Amniotic stem cell (primary cell): ENCODE data around the gene IRAK1BP1.
"Not testable (repeated sequence)": the region's sequence is repeated elsewhere in the genome, so short reads cannot be mapped to it uniquely, and the experiment has no call there.

Experiments used
- DNase-seq: peaks from one replicate; lab custom pipeline; 2025; lab: John Stamatoyannopoulos, UW

IRAK1BP1 gene, protein sequence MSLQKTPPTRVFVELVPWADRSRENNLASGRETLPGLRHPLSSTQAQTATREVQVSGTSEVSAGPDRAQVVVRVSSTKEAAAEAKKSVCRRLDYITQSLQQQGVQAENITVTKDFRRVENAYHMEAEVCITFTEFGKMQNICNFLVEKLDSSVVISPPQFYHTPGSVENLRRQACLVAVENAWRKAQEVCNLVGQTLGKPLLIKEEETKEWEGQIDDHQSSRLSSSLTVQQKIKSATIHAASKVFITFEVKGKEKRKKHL

GRCh38 chr6:78867370-78868040, at the start of gene IRAK1BP1:
Gene IRAK1BP1 (plus strand): TSS chr6:78867551. CDS start chr6:78867577, 26 bp downstream.
- peak; percentile 54 for DNase-seq

GRCh38 chr6:78824045-78824444, 43.3 kb upstream of the IRAK1BP1 start:
- DNase-seq, result no peak

- no peak for DNase-seq
Observed at GRCh38 chr6:78829407-78829806, 37.9 kb upstream of the IRAK1BP1 start.

DNA sequence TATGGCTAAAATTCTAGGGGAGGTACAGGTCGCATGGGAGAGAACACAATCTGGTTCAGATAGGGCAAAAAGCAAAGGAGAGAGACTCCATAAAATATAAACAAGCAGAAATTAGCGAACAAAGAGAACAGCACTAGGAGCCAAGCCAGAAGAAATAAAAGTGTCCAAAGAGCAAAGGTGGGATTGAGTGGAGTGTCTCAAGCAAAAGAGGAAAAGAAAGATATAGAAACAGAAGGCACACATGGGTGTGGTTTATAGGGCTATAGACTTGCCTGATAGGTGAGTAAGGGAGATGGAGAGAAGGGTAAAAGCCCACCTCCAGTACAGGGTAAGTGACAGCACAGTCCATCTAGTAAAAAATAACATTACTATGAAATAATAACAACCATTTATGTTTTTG, 36.5 kb upstream of the IRAK1BP1 start:
- DNase-seq, result no peak

DNA sequence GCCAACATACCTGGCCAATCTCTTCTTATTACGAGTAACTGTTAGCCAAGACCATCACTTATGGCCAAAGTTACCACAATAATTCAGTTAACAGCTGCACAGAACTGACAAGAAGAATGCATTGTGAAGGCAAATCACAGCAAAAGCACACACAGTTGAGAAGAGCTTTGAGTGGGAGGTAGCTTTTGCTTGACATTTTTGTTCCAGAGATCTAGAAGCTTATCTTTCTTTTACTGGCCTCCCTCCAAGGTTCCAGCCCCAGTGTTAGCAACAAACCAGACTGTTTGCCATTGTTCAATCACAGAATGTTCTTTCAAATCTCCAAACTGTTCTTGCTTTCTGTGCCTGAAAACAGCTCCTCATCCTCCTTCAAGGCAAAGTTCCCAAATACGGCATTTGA, 35.9 kb upstream of the IRAK1BP1 start:
- DNase-seq, result no peak

DNA sequence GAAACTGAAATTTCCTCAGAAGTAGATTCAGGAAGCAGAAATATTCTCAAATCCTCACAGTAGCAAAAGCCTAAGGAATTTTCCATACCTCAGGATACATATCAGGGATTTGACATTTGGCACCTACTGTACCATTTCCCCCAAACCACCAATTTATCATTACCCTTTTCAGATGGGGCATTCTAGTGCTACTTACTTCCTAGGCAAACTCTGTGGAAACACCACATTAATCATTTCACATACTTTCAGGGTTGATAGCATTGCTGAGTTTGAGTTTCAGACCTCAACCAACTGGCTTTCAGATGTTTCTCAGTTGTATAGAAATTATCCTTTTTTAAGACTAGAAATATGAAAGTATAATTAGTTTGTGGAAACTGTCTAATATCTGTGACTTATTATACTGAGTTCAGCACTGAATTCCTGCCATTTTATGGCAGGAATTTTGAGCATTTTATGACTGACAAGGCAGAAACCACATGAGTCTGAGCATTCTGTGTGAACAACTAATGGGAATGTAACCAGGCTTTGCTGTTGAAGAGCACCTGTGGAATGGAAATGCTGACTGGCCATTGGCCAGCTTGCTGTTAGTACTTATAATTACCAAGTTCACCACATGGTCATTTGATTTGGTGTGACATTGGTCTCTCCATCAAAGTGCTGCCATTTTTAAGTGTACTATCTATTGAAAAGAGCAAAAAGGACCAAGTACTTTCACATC, 35.1 kb upstream of the IRAK1BP1 start:
- no peak for DNase-seq

DNA sequence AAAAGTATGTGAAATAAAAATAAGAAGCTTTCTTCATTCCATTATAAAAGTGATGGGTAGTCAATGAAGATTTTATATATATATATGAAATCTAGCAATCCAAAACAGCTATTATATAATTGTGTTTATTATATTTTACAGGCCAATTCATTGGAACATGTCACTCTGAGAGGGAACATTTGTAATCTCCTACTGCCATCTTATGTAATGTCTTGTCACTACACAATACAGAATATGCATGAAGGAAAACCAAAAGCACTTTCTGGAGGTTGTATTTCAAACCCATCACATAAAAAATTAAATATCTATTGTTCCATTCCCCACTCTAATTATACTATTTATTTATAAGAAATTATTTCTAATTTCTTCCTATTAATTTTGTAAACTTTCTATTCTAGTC, 31.5 kb upstream of the IRAK1BP1 start:
- no peak for DNase-seq

- DNase-seq, result no peak
Observed at GRCh38 chr6:78836598-78836997, 30.8 kb upstream of the IRAK1BP1 start.

- DNase-seq, result no peak
Observed at GRCh38 chr6:78841111-78841510, 26.2 kb upstream of the IRAK1BP1 start.

DNA sequence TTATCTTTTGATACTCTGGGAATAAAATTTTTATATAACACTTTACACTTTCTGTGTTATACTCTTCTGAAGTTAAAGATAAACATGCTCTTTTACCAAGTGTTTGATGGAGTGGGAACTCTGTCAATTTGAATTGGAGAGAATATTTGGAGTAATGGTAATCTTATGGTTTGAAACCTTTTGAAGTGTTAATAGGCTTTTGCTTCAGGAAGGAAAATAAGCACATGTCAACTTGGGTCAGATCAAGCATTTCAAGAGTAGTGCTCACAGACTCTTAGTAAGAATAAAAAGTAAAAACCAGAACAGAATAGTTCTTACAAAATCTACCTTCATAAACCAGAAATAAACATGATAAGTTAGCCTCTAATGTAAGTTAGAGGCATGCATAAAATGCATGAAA, 24.4 kb upstream of the IRAK1BP1 start:
- no peak for DNase-seq

GRCh38 chr6:78844899-78845298, 22.5 kb upstream of the IRAK1BP1 start:
- DNase-seq, result no peak

GRCh38 chr6:78845567-78845966, 21.8 kb upstream of the IRAK1BP1 start:
- no peak for DNase-seq

DNA sequence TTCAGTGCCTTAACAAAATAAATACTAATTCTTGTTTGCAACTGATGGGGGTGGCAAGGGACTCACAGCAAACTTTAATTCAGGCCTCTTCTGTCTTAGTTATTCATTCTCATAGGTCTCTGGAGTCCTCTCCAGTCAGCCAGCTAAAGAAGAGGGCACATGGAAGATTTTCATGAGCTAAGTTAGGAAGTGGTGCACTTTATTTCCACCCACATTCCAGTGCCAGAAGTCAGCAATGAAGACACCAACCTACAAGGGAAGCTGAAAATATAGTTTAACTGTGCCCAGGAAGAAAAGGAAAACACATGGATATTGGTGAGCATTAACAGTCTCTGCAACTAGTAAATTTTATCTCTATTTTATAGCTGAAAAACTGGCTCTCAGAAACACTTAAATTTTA, 16.7 kb upstream of the IRAK1BP1 start:
- DNase-seq, result no peak

DNA sequence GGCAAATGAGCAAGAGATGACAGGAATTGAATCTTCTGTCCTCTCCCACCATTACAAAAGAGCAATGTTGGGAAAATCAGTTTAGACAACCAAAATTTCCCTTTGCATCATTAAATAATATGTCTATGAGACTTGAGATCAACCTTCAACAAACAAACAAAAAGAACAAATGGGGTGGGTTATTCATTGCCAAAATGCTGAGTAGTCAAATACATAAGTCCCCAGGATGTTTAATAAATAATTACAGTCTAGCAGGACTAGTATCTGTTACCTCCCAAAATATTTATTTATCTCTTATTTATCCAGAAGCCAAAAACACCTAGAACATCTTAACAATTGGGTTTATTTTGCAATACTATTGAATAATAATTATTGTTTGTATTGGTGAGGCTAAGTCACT, 16.2 kb upstream of the IRAK1BP1 start:
- no peak for DNase-seq

GRCh38 chr6:78854546-78854945, 12.8 kb upstream of the IRAK1BP1 start:
- no peak for DNase-seq

DNA sequence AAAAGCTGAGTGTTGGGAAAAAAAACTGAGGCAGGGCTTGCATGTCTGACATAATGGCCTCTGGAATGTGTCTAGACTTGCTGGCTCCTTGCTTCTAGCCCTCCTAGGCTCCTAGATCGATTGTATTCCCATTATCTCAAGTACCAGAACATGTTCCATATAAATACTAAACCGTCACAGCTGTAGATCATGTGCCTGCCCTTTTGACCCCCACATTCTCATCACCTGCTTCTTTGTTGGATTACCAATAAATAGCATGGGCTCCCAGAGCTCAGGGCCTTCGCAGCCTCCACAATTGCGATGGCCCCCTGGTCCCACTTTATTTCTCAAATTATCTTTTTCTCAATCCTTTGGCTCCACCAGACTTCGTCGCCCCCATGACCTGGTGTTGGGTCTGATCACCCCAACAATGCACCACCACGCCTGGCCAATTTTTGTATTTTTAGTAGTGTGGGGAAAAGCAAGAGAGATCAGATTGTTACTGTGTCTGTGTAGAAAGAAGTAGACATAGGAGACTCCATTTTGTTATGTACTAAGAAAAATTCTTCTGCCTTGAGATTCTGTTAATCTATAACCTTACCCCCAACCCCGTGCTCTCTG, 8.9 kb upstream of the IRAK1BP1 start:
- DNase-seq, result not testable (repeated sequence)

DNA sequence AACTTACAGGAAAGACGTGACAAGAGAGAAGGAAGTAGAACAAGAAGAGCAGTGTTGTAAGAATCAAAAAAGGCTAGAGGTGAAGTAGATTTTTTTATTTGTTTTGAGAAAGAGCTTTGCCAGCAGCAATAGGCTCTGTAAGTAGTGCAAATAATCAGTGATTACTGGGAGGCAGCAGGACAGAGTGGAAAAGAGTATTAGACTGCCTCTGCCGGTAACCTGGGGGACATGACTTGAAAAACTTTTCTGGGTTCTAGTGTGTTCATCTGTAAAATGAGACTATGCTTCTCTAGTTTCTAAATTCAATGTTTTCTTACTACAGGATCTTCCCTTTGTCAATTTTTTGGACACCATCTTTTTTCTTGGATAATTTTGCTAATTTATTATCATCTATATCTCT, 5.8 kb upstream of the IRAK1BP1 start:
- no peak for DNase-seq

DNA sequence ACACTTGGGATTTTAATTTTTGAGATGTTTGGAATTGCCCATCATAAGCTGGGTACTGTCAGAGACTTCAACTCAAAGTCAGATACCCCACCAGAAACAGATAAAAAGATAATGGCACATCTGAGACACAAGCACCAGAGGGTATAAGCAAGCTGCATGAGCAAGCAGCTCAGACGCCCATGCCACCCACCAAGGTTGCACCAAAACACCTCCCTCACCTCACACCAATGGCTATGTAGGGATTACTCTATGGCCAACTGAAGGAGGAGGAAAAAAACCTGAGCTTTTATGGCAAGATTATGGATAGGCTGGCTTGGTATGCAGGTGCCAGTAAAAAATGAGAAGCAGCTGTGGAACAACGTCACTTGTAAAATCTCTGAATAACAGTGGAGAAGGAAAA, 3.8 kb upstream of the IRAK1BP1 start:
- no peak for DNase-seq

- DNase-seq, result no peak
Observed at GRCh38 chr6:78864957-78865356, 2.4 kb upstream of the IRAK1BP1 start.

- DNase-seq, result no peak
Observed at GRCh38 chr6:78867020-78867369, 356 bp upstream of the IRAK1BP1 start.

DNA sequence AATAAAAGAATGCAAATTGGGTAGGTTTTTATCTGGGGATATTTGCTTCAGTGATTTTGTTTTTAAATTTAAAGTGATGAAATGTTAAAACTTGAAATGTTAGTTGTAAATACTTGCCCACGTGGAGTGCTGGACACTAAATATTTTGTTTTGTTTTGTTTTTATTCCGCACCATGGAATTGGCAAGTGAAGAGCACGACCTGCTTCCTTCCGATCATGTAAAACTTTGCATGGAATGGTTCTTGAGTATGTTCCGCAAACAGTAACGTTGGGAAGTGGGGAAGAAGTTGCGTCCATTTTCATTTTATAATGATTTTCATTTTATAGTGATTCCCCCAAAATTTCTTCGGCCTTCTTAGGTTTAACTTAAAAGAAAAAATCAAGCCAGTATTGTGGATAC, 765 bp downstream of the IRAK1BP1 start:
- DNase-seq, result no peak

GRCh38 chr6:78875505-78875904, 8.2 kb downstream of the IRAK1BP1 start:
- no peak for DNase-seq

GRCh38 chr6:78883651-78884050, 16.3 kb downstream of the IRAK1BP1 start:
- no peak for DNase-seq
